Hematopoietic multipotent progenitor cell (in vitro differentiated cells): ENCODE results near the gene GSTCD. TPM values are rescaled to one million over a fixed set of nuclear protein-coding genes. Genes with fewer than 3 reads are reported as not detected.

Experiments used
- DNase-seq, 3 donors: peaks; one replicate each; pipeline ENCODE4 v3.0.0-alpha.2; 2011 to 2015; ENCODE audit warnings: low read depth in 2 of 3, low spot score in 2 of 3
- total RNA-seq: library from RNA; depleted of rRNA; stranded (reverse); fragments of >200 nt; gene quantifications from one replicate; pipeline ENCODE4 v1.2.3, GENCODE V29; 2012

The GSTCD gene
- total RNA-seq, 1 donor = 9.2 TPM

DNA sequence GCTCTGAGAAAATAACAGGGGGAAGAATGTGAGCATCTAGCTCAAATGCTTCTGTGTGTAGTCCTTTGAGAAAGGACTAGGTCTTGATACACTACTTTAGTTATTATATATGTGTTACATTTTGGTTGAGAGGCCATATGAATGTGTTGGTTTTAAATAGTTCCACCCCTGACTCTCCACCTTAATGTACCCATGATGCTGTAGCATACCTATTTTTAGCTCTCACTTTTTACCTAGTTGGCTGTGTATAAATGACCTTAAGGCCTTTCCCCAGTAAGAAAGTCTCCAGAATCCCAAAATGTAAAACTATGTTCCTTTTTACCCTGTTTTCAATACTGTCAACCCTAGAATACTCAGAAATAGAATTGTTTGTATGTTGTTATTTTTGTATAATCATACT lies 166.6 kb downstream of the GSTCD start:
- DNase-seq = no peak

DNA sequence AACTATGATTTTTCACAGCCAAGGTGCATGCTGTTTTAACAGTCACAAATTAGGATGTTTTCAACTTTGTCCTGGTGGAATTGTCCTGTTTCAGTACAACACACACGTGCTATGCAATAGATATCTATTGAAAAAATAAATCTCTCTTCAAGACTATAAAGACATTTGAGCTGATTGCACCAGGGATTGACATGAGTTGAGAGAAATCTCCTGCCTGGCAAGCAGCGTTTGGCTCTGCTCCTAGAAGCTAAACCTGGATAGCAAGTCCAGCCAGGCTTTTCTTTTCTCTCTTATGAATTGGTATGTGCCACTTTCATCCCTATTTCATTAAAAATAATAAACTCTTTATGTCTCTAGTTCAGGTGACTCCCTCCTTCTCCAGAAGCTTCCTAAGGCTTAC lies 170.1 kb downstream of the GSTCD start:
- DNase-seq = no peak

DNA sequence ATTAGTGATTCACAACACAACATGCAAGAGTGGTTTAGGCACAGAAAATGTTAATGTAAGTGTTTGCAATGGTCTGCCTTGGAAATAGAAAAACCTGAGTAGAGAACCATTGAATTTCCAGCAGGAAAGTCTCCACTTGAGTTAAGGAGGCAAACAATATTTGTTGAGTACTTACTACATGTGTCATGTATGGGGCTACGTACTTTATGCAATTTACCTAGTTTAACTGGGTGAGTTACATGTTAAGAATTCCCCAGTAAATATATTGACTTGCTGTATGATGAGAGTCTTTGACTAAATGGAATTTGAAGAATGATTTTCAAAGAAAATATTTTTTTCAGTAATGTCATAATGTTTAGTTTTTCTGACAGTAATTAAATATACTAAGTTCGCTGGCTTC lies 178.9 kb downstream of the GSTCD start:
- DNase-seq = no peak

DNA sequence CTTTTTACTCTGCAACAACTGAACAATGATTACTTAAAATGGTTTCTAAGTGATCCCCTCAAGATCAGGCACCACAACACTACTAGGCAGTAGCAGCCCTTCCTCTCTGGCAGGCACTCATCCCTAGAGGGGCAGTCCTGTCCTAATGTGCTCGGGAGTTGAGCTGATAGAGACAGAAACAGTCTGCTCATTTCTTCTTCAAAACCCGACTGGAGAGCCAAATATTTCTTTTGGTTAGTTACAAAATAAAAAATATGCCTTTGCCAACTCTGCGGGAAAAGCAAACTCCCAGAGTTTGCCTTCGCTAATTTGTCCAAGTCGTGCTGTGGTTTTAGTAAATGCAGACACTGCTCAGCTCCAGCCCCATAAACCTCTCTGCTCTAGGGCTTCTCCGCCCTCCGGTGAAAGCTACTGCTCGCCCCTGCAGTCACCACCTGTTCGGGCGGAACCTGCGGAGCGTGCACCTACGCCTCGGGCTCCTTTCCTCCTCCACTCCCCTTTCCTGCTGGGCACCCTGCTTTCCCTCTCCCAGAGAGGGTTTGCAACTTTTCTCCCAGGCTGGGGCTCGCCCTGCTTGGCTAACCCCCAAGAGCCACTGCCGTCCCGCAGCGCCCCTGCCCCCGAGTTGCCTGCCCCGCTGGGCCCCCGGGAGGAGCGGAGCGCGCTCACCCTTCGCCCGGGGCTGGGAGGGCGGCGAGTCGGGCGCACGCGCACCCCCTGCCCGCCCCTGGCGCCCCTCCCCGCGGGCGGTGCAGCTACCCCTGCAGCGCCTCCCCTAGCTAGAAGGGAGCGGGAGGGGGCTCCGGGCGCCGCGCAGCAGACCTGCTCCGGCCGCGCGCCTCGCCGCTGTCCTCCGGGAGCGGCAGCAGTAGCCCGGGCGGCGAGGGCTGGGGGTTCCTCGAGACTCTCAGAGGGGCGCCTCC lies 186.3 kb downstream of the GSTCD start, which contains the start of gene NPNT:
Gene NPNT, plus strand, starts transcription at position 812 of the 923 bp plus-strand sequence. CDS start 182 bp downstream, outside the sequence.
- peak in 1 of 3 donors; percentile 12 for DNase-seq

DNA sequence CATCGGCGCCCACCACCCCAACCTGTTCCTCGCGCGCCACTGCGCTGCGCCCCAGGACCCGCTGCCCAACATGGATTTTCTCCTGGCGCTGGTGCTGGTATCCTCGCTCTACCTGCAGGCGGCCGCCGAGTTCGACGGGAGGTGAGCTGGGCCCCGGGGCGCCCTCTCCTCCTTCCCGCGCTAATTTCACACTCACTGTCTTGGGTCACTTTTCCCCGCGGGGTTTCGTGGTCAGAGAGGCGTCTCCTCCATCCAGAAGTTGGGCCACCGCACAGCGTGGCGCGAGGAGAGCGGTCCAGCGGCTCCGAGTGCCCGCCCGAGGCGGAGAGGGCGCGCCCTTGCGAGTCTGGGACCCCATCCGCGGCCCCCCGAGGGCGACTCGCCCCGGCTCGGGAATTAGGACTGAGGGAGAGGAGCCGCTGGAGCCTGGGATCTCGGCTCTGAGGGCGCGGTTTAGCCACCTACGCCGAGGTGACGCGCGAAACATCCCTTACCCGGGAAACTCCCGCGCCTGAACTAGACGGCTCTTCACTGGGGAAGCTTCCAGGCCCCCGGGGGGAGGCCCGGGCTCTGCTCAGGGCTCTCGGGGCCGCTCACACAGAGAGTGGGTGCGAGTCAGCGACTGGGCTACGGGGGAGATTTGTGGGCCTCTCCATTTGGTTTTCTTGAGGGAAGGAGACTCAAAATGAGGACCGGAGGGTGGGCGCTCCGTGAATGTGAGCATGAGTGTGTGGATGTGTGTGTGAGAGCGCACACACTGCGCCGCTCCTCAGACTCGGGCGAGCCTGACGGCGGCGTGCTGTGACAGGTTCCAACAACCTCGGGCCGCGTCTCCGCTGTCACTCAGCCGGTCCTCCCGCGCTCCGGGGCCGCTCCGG lies 187.2 kb downstream of the GSTCD start:
- peak in 1 of 3 donors; percentile 12 for DNase-seq

DNA sequence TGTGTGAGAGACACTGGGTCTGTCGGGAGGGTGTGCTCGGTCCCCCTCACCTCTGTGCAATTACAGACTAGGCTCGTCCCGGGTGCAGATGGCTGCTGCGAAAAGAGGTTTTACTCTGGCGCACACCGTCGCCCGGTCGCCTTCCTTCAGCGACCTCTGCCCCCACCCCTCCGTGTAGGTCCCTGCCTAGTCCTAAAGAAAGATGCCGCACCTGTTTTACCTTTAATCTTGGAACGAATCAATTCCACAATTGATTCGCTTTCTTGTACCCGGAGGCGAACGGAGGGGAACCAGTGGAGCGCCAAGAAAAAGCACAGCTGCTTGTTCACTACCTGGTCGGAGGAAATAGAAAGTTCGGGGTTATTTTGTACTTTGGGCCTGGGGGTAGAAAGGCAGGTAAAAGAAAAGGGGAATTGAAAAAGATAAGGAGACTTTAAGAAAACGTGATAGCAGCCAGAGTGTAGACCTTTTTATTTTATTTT lies 187.9 kb downstream of the GSTCD start:
- peak in 1 of 3 donors; percentile 19 for DNase-seq

Other genes with a start within 250 kb of the GSTCD start
- gene PPA2, start 234.7 kb upstream of the GSTCD start, total RNA-seq = 60.6 TPM
- under 0.01 TPM for gene ARHGEF38, start 156.2 kb upstream of the GSTCD start, total RNA-seq
- 13.7 TPM for gene INTS12, start 95 bp upstream of the GSTCD start, total RNA-seq
- not detected for gene NPNT, start 186.7 kb downstream of the GSTCD start, total RNA-seq